SKM-1 treated with dmso at 0.1 percent for 144 hours (cell line): ENCODE measurements around the gene SYCN.

ENCODE experiments used
- DNase-seq: peaks from one replicate; lab custom pipeline; 2025; ENCODE audit not compliant: unreplicated experiment; lab: John Stamatoyannopoulos, UW

SYCN gene

DNA sequence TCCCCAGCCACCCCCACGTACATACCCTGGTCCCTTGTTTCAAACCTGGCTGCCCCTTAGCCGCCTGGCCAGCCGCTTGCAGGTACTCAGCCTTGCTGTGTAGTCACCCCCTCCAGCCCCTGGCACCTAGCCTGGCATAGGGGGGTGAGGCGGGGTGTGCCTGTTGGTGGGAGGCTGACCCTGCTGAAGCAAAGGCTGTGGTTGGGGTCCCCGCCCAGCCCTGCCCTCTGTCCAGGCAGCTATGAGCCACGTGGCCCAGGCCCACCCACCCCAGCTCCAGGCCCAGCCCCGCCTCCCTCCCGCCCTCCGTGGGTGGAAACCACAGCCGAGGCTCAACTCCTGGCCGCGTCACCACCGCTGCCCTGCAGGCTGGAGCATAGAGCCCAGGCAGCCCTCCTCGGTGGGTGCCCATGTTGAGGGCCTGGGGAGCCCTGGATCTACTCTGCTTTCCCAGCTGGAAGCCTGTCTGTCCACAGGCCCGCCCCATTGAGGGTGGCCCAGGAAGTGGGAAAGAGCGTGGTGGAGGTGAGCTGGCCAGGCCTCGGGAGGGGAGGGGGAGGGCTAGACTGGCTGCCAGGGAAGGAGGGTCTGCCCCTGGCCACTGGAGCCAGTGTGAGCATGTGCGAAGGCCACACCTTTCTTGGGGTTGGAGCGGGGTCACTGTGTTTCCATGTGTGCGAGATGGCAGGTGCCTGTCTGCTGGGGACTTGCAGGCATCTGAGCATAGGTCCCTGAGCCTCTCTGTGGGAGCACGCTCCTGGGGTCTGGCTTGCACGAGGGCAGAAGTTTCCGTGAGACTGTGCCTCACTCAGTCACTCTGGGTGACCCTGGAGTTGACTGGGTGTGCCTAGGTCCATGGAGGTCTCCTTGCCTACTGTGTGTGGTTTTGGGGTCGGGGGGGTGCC, 47.5 kb downstream of the SYCN start:
- no peak for DNase-seq

DNA sequence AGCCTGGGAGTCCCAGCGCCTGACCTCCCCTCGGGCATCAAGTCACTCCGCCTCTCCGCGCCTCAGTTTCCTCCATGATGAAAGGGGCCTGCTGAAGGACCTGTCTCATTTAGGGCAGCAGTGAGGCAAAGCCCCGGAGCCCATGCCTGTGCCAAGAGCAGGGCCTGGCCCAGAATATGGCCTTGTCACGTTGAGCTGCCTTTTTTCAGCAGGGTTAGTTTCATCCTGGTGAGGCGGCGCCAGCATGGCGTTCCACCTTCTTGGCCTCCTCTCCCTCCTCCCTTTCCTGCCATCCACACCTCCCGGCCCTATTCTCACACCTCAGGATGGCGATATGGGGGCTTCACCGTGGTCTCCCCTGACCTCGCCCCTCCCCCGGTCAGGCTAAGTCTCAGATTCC, 48.3 kb downstream of the SYCN start:
- DNase-seq, result no peak

DNA sequence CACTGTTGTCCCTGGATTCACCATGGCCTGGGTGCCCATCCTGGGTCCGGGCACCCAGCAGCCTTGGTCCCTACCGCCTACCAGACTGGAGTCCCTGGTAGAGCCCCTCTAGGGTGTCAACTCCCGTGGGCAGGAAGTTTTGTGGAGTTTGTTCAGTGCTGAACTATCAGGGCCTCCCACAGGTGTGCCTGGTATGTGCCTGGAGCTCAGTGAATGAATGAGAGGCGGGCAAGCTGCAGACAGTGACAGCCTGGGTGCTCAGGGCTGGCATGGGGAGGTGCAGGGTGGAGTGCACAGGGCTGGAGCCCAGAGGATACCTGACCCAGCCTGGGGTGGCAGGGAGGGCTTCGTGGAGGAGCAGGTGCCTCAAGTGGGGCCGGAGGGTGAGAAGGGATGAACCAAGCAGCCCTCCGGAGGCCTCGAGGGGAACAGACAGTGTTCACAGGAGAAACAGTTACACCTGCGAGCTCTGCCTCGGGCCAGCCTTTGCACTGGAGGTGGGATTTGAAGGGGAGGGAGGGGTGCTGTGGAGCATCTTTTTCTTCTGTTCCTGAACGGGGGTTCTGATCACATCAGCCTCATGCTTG, 48.9 kb downstream of the SYCN start:
- DNase-seq, result no peak

DNA sequence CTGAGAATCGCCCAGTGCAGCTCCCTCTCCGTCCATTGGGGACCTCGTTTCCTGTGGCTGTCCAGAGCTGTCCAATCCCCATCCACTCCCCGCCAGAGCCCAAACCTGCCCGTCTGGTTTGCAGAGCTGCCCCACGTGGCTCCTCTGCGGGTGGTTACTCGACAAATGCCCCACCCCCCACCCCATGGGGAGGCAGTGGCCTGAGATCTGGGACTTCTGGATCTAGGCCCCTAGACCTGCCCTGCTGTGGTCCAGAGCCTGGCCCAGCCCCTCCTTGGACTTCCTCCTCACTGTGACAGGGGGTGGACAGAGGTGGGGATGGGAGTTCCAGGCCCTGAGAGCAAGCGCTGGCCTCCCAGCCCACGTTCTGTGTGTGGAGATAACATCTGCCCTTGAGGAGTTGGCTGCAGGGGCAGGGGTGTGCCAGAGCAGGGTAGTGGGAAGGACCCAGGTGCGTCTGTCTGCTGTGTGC, 49.4 kb downstream of the SYCN start:
- no peak for DNase-seq

DNA sequence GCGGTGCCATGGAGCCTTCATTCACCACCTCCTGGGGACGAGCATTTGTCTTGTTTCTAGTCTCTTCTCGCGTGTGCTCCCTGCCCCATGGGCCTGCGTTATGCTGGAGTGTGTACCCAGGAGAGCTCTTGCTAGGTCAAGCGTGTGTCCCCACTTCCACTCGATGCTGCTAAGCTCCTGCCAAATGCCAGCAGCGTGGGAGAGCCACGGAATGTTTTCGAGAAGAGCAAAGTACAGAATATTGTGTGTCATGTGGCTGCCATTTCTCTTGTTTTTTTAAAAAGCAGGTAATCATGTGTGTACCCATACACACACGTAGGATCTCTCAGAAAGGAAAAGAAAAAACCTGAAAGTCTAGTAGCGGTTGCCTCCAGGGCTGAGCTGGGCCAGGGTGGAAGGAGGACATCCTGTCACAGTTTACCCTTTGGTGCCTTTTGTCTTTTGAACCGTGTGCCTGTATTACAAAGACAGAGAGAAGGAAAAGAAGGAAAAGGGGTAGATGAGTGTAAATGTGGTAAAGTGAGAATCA, 49.9 kb downstream of the SYCN start:
- no peak for DNase-seq
